Sigmoid colon (tissue), 7 donors: Measurements from ENCODE around the gene B3GLCT. TPM values are rescaled to one million over a fixed set of nuclear protein-coding genes. Genes with fewer than 3 reads are reported as not detected.
A peak's percentile ranks its signal among the peaks of the same experiment; 100 is the strongest.
"Not testable (repeated sequence)": the region's sequence is repeated elsewhere in the genome, so short reads cannot be mapped to it uniquely, and the experiment has no call there.

Experiments
- DNase-seq: peaks from one replicate; pipeline ENCODE4 v3.0.0-alpha.2; 2019
- H3K27ac ChIP-seq, 4 donors: fragments of 200-600 bp; sonication (generic); one replicate each; pipeline ENCODE4 v1.5.1; 2016 to 2019; ENCODE audit warnings: mild to moderate bottlenecking in 1 of 4
- H3K27me3 ChIP-seq, 3 donors: fragments of 200-600 bp; sonication (generic); one replicate each; pipeline ENCODE4 v1.5.1; 2019; ENCODE audit warnings: mild to moderate bottlenecking in 1 of 3
- H3K36me3 ChIP-seq, 4 donors: fragments of 200-600 bp; sonication (generic); one replicate each; pipeline ENCODE4 v1.5.1; 2016 to 2019
- H3K4me1 ChIP-seq, 4 donors: fragments of 200-600 bp; sonication (generic); one replicate each; pipeline ENCODE4 v1.5.1; 2017 to 2019
- H3K4me3 ChIP-seq, 4 donors: fragments of 200-600 bp; sonication (generic); one replicate each; pipeline ENCODE4 v1.5.1; 2017 to 2019; ENCODE audit warnings: mild to moderate bottlenecking in 2 of 4, moderate library complexity in 1 of 4
- H3K9me3 ChIP-seq, 4 donors: fragments of 200-600 bp in 3 of 4; sonication (generic) in 3 of 4; one replicate each; pipeline versions ENCODE4 v1.5.1 to v1.6.1; 2013 to 2019
- EP300 ChIP-seq, 4 donors: sonication (generic); formaldehyde crosslinking; IDR thresholded peaks; one replicate each; pipeline ENCODE4 v1.6.1; 2017; ENCODE audit warnings: antibody characterized with exemption in 4 of 4
- POLR2A ChIP-seq, 2 donors: fragments of 450-650 bp; IDR thresholded peaks; one replicate each; pipeline ENCODE4 v1.6.1; 2016; ENCODE audit warnings: antibody characterized with exemption in 2 of 2, mild to moderate bottlenecking in 2 of 2, moderate library complexity in 2 of 2
- POLR2AphosphoS5 ChIP-seq, 4 donors: sonication (generic); formaldehyde crosslinking; IDR thresholded peaks; one replicate each; pipeline ENCODE4 v1.6.1; 2017; ENCODE audit warnings: antibody characterized with exemption in 4 of 4
- WGBS, 2 donors: extraction: QIAGEN DNeasy Blood & Tissue Kit; methylation state at CpG; one replicate each; pipeline ENCODE4 v1.1.7; 2013; 5-methylcytosine and 5-hydroxymethylcytosine counted together
- intact Hi-C: fragments of 100-400 bp; cut with DNase I; formaldehyde crosslinking; loops from one replicate; pipeline ENCODE4 v1.15.1; 2023
- polyA plus RNA-seq, 3 donors: library from polyadenylated mRNA; stranded (reverse); fragments of 200-250 nt; gene quantifications; one replicate each; pipeline ENCODE4 v1.2.3, GENCODE V29; 2013
- total RNA-seq, 4 donors: library from RNA; depleted of rRNA; stranded (reverse); fragments of >200 nt; gene quantifications; one replicate each; pipeline ENCODE4 v1.1.0, GENCODE V29; 2016
- TF ChIP-seq, protein P1 (sequence below), 4 experiments: fragments of 450-650 bp in 3 of 4; fragments of 200-600 bp in 1 of 4; IDR thresholded peaks; one replicate each; pipeline ENCODE4 v1.5.1; 2016 to 2019; ENCODE audit warnings: antibody characterized with exemption in 4 of 4, mild to moderate bottlenecking in 3 of 4, moderate library complexity in 2 of 4
- donor health status: healthy with polysubstance abuse.
- donor health status: Bipolar disorder and iron deficiency.
- donor health status: healthy.

The B3GLCT gene
- total and polyA plus RNA-seq, 7 donors = 0.60 to 7.5 (median 5.8) TPM

GRCh38 chr13:31209172-31209840 is 9.5 kb downstream of the B3GLCT start:
- peak overlapping the region; percentile 24 to 67 (median 55) for H3K27ac ChIP-seq
- TF ChIP-seq POLR2A (IDR thresholded peaks at IDR 0.05) (no peak), POLR2AphosphoS5 (IDR thresholded peaks at IDR 0.05) (peak in 2 of 4 donors; percentile 19 to 20)
- no peak overlapping the region for H3K4me3 ChIP-seq
- H3K9me3 ChIP-seq = no peaks in the 10 kb centered on the region
- H3K36me3 ChIP-seq = no peaks in the 10 kb centered on the region
- H3K27me3 ChIP-seq = no peaks in the 10 kb centered on the region
- H3K4me1 ChIP-seq = peaks cover 0 to 40% (median 33%) of the 10 kb centered on the region in 4 donors
- intact Hi-C loops = loop anchor here (2.0 to 10.0 kb wide), 2 partner anchors 47 to 215 kb away; no protein-coding TSS in a partner anchor
- 50 to 53% methylated on average over 8 of the region's 8 CpGs for WGBS, 2 donors
- peak; percentile 81 for DNase-seq

- Histone ChIP-seq H3K27me3 (no peaks in the 10 kb centered on the region), H3K9me3 (no peaks in the 10 kb centered on the region), H3K27ac (peak overlapping the region in 3 of 4 donors; percentile 52 to 67 (median 58)), H3K4me1 (peaks cover 0 to 44% (median 35%) of the 10 kb centered on the region in 4 donors), H3K36me3 (no peaks in the 10 kb centered on the region), H3K4me3 (no peak overlapping the region)
- intact Hi-C loops = loop anchor here (2.0 to 10.0 kb wide), 2 partner anchors 47 to 215 kb away; no protein-coding TSS in a partner anchor
- DNase-seq = no peak
- WGBS, 2 donors = 62 to 65% methylated on average over 4 of the region's 4 CpGs
- TF ChIP-seq POLR2AphosphoS5 (IDR thresholded peaks at IDR 0.05) = peak in 3 of 4 donors; percentile 15 to 58 (median 39)
- no peak for TF ChIP-seq POLR2A (IDR thresholded peaks at IDR 0.05)
Observed at GRCh38 chr13:31209841-31210210, 10.1 kb downstream of the B3GLCT start.

DNA sequence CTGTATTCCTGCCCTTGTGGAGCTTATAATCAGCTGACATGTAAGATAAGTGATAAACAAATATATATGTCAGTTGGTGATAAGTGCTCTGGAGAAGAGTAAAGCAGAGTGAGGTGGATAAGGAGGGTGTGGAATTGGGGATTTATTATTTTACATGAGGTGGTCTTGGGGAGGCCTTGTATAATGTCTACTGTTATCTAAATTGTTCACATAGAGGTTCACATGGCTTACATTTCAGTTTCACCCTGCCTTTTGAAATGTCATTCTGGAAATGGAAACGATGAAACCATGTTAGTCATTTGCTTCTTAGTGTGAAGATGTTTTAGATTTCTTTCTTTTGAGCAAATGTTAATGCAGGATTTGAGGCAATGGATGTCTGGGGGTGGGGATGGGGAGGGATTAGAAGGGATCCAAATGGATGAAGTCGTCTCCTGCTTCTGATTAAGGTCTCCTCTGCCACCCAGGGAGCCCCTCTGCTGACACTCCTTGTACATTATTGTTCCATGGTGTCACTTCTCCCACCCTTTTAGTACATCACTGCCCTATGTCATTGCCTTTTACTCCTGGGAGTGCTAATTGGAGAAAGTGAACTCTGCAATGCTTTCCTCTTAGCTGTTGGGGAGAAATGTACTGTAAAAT is 14.0 kb downstream of the B3GLCT start:
- no peak for DNase-seq
- H3K36me3 ChIP-seq = no peaks in the 10 kb centered on the region
- H3K4me1 ChIP-seq = peaks cover 0 to 29% (median 21%) of the 10 kb centered on the region in 4 donors
- no peak overlapping the region for H3K4me3 ChIP-seq
- TF ChIP-seq POLR2AphosphoS5 (IDR thresholded peaks at IDR 0.05) = no peak
- TF ChIP-seq POLR2A (IDR thresholded peaks at IDR 0.05) = no peak
- TF ChIP-seq EP300 (IDR thresholded peaks at IDR 0.05) = no peak
- TF ChIP-seq, protein P1, sequence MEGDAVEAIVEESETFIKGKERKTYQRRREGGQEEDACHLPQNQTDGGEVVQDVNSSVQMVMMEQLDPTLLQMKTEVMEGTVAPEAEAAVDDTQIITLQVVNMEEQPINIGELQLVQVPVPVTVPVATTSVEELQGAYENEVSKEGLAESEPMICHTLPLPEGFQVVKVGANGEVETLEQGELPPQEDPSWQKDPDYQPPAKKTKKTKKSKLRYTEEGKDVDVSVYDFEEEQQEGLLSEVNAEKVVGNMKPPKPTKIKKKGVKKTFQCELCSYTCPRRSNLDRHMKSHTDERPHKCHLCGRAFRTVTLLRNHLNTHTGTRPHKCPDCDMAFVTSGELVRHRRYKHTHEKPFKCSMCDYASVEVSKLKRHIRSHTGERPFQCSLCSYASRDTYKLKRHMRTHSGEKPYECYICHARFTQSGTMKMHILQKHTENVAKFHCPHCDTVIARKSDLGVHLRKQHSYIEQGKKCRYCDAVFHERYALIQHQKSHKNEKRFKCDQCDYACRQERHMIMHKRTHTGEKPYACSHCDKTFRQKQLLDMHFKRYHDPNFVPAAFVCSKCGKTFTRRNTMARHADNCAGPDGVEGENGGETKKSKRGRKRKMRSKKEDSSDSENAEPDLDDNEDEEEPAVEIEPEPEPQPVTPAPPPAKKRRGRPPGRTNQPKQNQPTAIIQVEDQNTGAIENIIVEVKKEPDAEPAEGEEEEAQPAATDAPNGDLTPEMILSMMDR (IDR thresholded peaks at IDR 0.05) = no peak
- H3K9me3 ChIP-seq = no peaks in the 10 kb centered on the region
- no peaks in the 10 kb centered on the region for H3K27me3 ChIP-seq
- H3K27ac ChIP-seq = no peak overlapping the region
- WGBS, 2 donors = 74 to 82% methylated on average over 2 of the region's 2 CpGs
- intact Hi-C loops = no loop called here

DNA sequence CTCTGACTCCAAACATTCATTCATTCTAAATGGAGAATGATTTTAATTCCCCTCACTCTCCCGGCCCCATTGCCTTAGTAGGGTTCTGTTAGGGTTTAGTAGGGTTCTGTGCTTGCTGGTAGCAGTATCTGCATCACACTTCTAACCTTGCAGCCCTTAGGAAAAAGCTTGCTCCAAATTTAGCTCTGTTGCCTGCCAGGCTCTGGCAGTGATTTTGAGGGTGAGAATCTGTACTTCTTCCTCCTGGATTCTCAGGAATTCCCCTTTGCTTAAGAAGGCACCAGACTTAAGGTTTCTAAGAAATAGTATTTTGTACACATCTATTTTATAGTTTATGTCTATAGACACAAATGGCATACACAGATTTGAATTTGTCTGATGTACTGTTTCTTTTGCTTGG is 14.7 kb downstream of the B3GLCT start:
- H3K27ac ChIP-seq = no peak overlapping the region
- intact Hi-C loops = no loop called here
- H3K4me3 ChIP-seq = no peak overlapping the region
- TF ChIP-seq, protein P1 (IDR thresholded peaks at IDR 0.05) = no peak
- TF ChIP-seq POLR2AphosphoS5 (IDR thresholded peaks at IDR 0.05) (no peak), EP300 (IDR thresholded peaks at IDR 0.05) (no peak), POLR2A (IDR thresholded peaks at IDR 0.05) (no peak)
- no peak for DNase-seq
- H3K4me1 ChIP-seq = peaks cover 0 to 22% (median 14%) of the 10 kb centered on the region in 4 donors
- WGBS, 2 donors = 84 to 89% methylated on average over 1 of the region's 1 CpG
- no peaks in the 10 kb centered on the region for H3K36me3 ChIP-seq
- H3K27me3 ChIP-seq = no peaks in the 10 kb centered on the region
- no peaks in the 10 kb centered on the region for H3K9me3 ChIP-seq

DNA sequence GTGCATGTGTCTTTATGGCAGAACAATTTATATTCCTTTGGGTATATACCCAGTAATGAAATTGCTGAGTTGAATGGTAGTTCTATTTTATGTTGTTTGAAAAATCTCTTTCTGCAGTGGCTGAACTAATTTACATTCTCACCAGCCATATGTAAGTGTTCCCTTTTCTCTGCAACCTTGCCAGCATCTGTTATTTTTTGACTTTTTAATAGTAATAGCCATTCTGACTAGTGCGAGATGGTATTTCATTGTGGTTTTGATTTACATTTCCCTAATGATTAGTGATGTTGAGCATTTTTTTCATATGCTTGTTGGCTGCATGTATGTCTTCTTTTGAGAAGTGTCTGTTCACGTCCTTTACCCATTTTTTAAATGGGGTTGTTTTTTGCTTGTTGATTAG is 17.1 kb downstream of the B3GLCT start:
- WGBS, 2 donors = 94 to 97% methylated on average over 2 of the region's 2 CpGs
- H3K4me3 ChIP-seq, DNase-seq, intact Hi-C loops, H3K27me3 ChIP-seq, H3K36me3 ChIP-seq, H3K27ac ChIP-seq, H3K9me3 ChIP-seq: not testable (repeated sequence)
- H3K4me1 ChIP-seq = peaks cover 0 to 10% (median 5%) of the 10 kb centered on the region in 4 donors

- intact Hi-C loops = no loop called here
- Histone ChIP-seq H3K9me3 (no peaks in the 10 kb centered on the region), H3K27ac (no peak overlapping the region), H3K27me3 (no peaks in the 10 kb centered on the region), H3K4me3 (no peak overlapping the region), H3K4me1 (no peaks in the 10 kb centered on the region), H3K36me3 (no peaks in the 10 kb centered on the region)
- 91 to 93% methylated on average over 4 of the region's 4 CpGs for WGBS, 2 donors
- DNase-seq = no peak
- TF ChIP-seq POLR2AphosphoS5 (IDR thresholded peaks at IDR 0.05) (no peak), EP300 (IDR thresholded peaks at IDR 0.05) (no peak), POLR2A (IDR thresholded peaks at IDR 0.05) (no peak)
- TF ChIP-seq, protein P1 (IDR thresholded peaks at IDR 0.05) = no peak
Observed at GRCh38 chr13:31219909-31220598, 20.3 kb downstream of the B3GLCT start.
